ENCODE data around the gene KLHL28. TPM values are rescaled to one million over a fixed set of nuclear protein-coding genes. Genes with fewer than 3 reads are reported as not detected.

The KLHL28 gene
- polyA plus RNA-seq, 3 donors = 4.1 to 16.8 (median 16.4) TPM

DNA sequence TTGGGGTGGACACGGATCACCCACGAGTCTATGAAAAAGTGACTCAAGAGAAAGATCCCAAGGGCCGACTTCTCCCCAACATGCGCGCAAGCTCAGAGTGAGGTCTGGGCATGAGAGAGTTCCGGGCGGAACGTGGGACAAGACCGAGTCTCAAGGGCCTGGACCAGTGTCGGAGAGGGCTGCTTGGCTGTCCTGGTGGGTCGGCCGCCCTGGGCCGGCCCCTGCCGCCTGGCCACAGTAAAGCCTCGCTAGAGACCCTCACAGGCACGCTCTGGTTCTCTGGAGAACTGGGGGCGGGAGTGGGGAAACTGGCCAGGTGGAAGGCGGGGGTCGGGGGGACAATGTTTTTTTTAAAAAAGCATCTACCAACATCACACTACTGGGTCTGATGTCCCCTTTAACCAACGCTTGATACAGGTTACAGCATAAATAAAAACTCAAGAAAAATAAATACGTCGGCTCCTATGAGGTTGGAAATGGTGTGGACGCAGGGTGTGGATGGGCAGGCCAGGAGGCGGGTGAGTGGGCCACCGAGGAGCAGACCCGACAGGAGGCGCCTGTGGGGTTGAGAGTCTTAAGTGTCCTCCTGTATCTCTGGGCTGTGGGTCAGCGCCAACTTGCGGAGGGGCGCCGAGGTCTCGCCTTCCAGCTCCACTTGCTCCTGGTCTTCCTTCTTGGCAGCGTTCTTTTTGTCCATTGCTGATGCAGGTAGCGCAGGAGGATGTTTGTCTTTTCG is 74.7 kb downstream of the KLHL28 start:
- Histone ChIP-seq H3K36me3 (replicated peaks in 1 of 2; ENCODE audit: control insufficient read depth in 1 of 2, insufficient read depth in 2 of 2, low read length in 2 of 2) (no peaks in the 10 kb centered on the region), H3K9me3 (replicated peaks in 1 of 2; ENCODE audit: control insufficient read depth in 1 of 2, insufficient read depth in 1 of 2, low read length in 2 of 2) (peaks cover 10 to 21% of the 10 kb centered on the region in 2 donors), H2AFZ (ENCODE audit: insufficient read depth, low read depth, low read length, poor library complexity, severe bottlenecking) (no peak overlapping the region), H3K4me3 (replicated peaks in 1 of 3; ENCODE audit: low read depth in 2 of 3, low read length in 3 of 3) (no peak overlapping the region), H3K27me3 (ENCODE audit: control insufficient read depth in 2 of 2, insufficient read depth in 2 of 2, low read length in 2 of 2) (no peaks in the 10 kb centered on the region), H3K4me1 (ENCODE audit: control insufficient read depth in 1 of 2, insufficient read depth in 2 of 2, low read length in 2 of 2) (no peaks in the 10 kb centered on the region), H3K79me2 (ENCODE audit: insufficient read depth, low read length) (no peaks in the 10 kb centered on the region), H3K27ac (ENCODE audit: low read depth in 1 of 2, low read length in 2 of 2) (no peak overlapping the region), H4K20me1 (ENCODE audit: insufficient read depth, low read length) (no peaks in the 10 kb centered on the region), H3K4me2 (replicated peaks; ENCODE audit: extremely low read depth, low read length, poor library complexity, severe bottlenecking) (no peak overlapping the region), H3K9ac (ENCODE audit: insufficient read depth, low read length, poor library complexity, severe bottlenecking) (no peak overlapping the region)
- TF ChIP-seq, protein P1, sequence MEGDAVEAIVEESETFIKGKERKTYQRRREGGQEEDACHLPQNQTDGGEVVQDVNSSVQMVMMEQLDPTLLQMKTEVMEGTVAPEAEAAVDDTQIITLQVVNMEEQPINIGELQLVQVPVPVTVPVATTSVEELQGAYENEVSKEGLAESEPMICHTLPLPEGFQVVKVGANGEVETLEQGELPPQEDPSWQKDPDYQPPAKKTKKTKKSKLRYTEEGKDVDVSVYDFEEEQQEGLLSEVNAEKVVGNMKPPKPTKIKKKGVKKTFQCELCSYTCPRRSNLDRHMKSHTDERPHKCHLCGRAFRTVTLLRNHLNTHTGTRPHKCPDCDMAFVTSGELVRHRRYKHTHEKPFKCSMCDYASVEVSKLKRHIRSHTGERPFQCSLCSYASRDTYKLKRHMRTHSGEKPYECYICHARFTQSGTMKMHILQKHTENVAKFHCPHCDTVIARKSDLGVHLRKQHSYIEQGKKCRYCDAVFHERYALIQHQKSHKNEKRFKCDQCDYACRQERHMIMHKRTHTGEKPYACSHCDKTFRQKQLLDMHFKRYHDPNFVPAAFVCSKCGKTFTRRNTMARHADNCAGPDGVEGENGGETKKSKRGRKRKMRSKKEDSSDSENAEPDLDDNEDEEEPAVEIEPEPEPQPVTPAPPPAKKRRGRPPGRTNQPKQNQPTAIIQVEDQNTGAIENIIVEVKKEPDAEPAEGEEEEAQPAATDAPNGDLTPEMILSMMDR (IDR thresholded peaks at IDR 0.05) = no peak
- no peak for DNase-seq
- Mint-ChIP-seq H3K27ac (no peak overlapping the region), H3K36me3 (no peaks in the 10 kb centered on the region), H3K4me1 (no peaks in the 10 kb centered on the region), H3K27me3 (ENCODE audit: low read depth in 3 of 3) (peaks cover 4% of the 10 kb centered on the region in 3 donors), H3K9me3 (peaks cover 20 to 36% (median 27%) of the 10 kb centered on the region in 7 donors), H3K4me3 (no peak overlapping the region)
- WGBS (ENCODE audit: insufficient coverage) = 99% methylated on average over 23 of the region's 35 CpGs
- intact Hi-C loops (cut with micrococcal nuclease) = no loop called here

DNA sequence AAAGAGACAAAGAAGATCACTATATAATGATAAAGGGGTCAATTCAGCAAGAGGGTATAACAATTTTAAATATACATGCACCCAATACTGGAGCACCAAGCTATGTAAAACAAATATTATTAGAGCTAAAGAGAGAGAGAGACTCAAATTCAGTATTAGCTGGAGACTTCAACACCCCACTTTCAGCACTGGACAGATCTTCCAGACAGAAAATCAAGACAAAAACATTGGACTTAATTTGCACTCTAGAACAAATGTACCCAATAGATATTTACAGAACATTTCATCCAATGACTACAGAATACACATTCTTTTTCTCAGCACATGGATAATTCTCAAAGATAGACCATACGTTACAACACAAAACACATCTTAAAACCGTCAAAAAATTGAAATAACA is 81.0 kb downstream of the KLHL28 start:
- Histone ChIP-seq H3K9me3 (replicated peaks in 1 of 2; ENCODE audit: control insufficient read depth in 1 of 2, insufficient read depth in 1 of 2, low read length in 2 of 2) (peaks cover 7 to 20% of the 10 kb centered on the region in 2 donors), H2AFZ (ENCODE audit: insufficient read depth, low read depth, low read length, poor library complexity, severe bottlenecking) (no peak overlapping the region), H3K27me3 (ENCODE audit: control insufficient read depth in 2 of 2, insufficient read depth in 2 of 2, low read length in 2 of 2) (no peaks in the 10 kb centered on the region), H3K4me1 (ENCODE audit: control insufficient read depth in 1 of 2, insufficient read depth in 2 of 2, low read length in 2 of 2) (no peaks in the 10 kb centered on the region), H3K36me3 (replicated peaks in 1 of 2; ENCODE audit: control insufficient read depth in 1 of 2, insufficient read depth in 2 of 2, low read length in 2 of 2) (no peaks in the 10 kb centered on the region), H3K9ac (ENCODE audit: insufficient read depth, low read length, poor library complexity, severe bottlenecking) (no peak overlapping the region), H3K4me2 (replicated peaks; ENCODE audit: extremely low read depth, low read length, poor library complexity, severe bottlenecking) (no peak overlapping the region), H3K27ac (ENCODE audit: low read depth in 1 of 2, low read length in 2 of 2) (no peak overlapping the region), H4K20me1 (ENCODE audit: insufficient read depth, low read length) (no peaks in the 10 kb centered on the region), H3K4me3 (replicated peaks in 1 of 3; ENCODE audit: low read depth in 2 of 3, low read length in 3 of 3) (no peak overlapping the region), H3K79me2 (ENCODE audit: insufficient read depth, low read length) (no peaks in the 10 kb centered on the region)
- Mint-ChIP-seq H3K27ac (no peak overlapping the region), H3K9me3 (peaks cover 17 to 34% (median 29%) of the 10 kb centered on the region in 7 donors), H3K36me3 (no peaks in the 10 kb centered on the region), H3K27me3 (ENCODE audit: low read depth in 3 of 3) (peaks cover 0 to 5% (median 3%) of the 10 kb centered on the region in 3 donors), H3K4me3 (no peak overlapping the region), H3K4me1 (no peaks in the 10 kb centered on the region)
- DNase-seq = no peak
- TF ChIP-seq, protein P1 (IDR thresholded peaks at IDR 0.05) = no peak
- intact Hi-C loops (cut with micrococcal nuclease) = no loop called here
- WGBS (ENCODE audit: insufficient coverage) = no CpG with 5 or more reads among the region's 2 CpGs

Other genes with a start within 250 kb of the KLHL28 start
- gene TOGARAM1, start 243 bp upstream of the KLHL28 start, polyA plus RNA-seq = 1 to 10 TPM; 2.6 to 3.8 (median 3.4) TPM
- 10 to 100 TPM in 1 of 3 donors, 1 to 10 TPM in 2; 3.3 to 26.1 (median 5.4) TPM for gene PRPF39, start 122.2 kb upstream of the KLHL28 start, polyA plus RNA-seq
- 10 to 100 TPM; 18.1 to 50.3 (median 42.5) TPM for gene FKBP3, start 172.5 kb upstream of the KLHL28 start, polyA plus RNA-seq
- 1 to 10 TPM in 2 of 3 donors, under 1 TPM in 1; 0.66 to 1.6 (median 1.2) TPM for gene FANCM, start 174.0 kb upstream of the KLHL28 start, polyA plus RNA-seq

All from CD14-positive monocyte (primary cell).